DLD1 (cell line): ENCODE results near the gene ANKRD27.
"Not testable (repeated sequence)": the region's sequence is repeated elsewhere in the genome, so short reads cannot be mapped to it uniquely, and the experiment has no call there.

ENCODE experiments used
- in situ Hi-C: cut with HindIII; loops from 2 replicates; pipeline ENCODE4 v1.10.0; 2017; ENCODE audit warnings: low sequenced_read_pairs

Gene ANKRD27

GRCh38 chr19:32607479-32607878 is 67.5 kb downstream of the ANKRD27 start:
- in situ Hi-C loops, result no loop called here

GRCh38 chr19:32606289-32606688 is 68.7 kb downstream of the ANKRD27 start:
- in situ Hi-C loops, result no loop called here

GRCh38 chr19:32605544-32605943 is 69.4 kb downstream of the ANKRD27 start:
- in situ Hi-C loops, result no loop called here

GRCh38 chr19:32603961-32604360 is 71.0 kb downstream of the ANKRD27 start:
- in situ Hi-C loops, result no loop called here

- in situ Hi-C loops, result no loop called here
Observed at GRCh38 chr19:32599736-32600157, 75.2 kb downstream of the ANKRD27 start.

GRCh38 chr19:32599258-32599657 is 75.7 kb downstream of the ANKRD27 start:
- in situ Hi-C loops, result no loop called here

- in situ Hi-C loops, result no loop called here
Observed at GRCh38 chr19:32598022-32598421, 77.0 kb downstream of the ANKRD27 start.

- in situ Hi-C loops, result no loop called here
Observed at GRCh38 chr19:32595491-32595890, 79.5 kb downstream of the ANKRD27 start.

GRCh38 chr19:32594021-32594420 is 81.0 kb downstream of the ANKRD27 start:
- in situ Hi-C loops, result no loop called here

- in situ Hi-C loops, result loop anchor here (5.0 kb wide), 1 partner anchor 301 kb away; no protein-coding TSS in a partner anchor
Observed at GRCh38 chr19:32587747-32588504, 87.1 kb downstream of the ANKRD27 start.

GRCh38 chr19:32581705-32582179 is 93.2 kb downstream of the ANKRD27 start:
- in situ Hi-C loops, result no loop called here

- in situ Hi-C loops, result no loop called here
Observed at GRCh38 chr19:32580901-32581704, 93.9 kb downstream of the ANKRD27 start, which contains the start of gene PDCD5. PDCD5 (plus strand) TSS chr19:32581190; CDS start chr19:32581262, 72 bp downstream.

GRCh38 chr19:32580353-32580900 is 94.6 kb downstream of the ANKRD27 start:
- in situ Hi-C loops, result no loop called here

- in situ Hi-C loops, result no loop called here
Observed at GRCh38 chr19:32576790-32577189, 98.2 kb downstream of the ANKRD27 start.

- in situ Hi-C loops, result no loop called here
Observed at GRCh38 chr19:32573492-32573794, 101.5 kb downstream of the ANKRD27 start.

- in situ Hi-C loops, result not testable (repeated sequence)
Observed at GRCh38 chr19:32572700-32573491, 102.1 kb downstream of the ANKRD27 start.

- in situ Hi-C loops, result not testable (repeated sequence)
Observed at GRCh38 chr19:32571471-32572075, 103.4 kb downstream of the ANKRD27 start.

- in situ Hi-C loops, result no loop called here
Observed at GRCh38 chr19:32570081-32570785, 104.7 kb downstream of the ANKRD27 start.

GRCh38 chr19:32567486-32567885 is 107.5 kb downstream of the ANKRD27 start:
- in situ Hi-C loops, result no loop called here
